Parathyroid adenoma (tissue), 2 donors: Measurements from ENCODE around the gene TTYH2.

ENCODE experiments used
- H2AFZ ChIP-seq: fragments of 300-600 bp; sonication (generic); one replicate; pipeline ENCODE4 v1.7.0; 2017; ENCODE audit warnings: antibody characterized with exemption, mild to moderate bottlenecking
- H3K27ac ChIP-seq: fragments of 300-600 bp; sonication (generic); one replicate; pipeline ENCODE4 v1.7.0; 2017
- H3K27me3 ChIP-seq: fragments of 300-600 bp; sonication (generic); one replicate; pipeline ENCODE4 v1.7.0; 2017; ENCODE audit warnings: low read length; ENCODE audit not compliant: control insufficient read depth, insufficient read depth
- H3K36me3 ChIP-seq: fragments of 300-600 bp; sonication (generic); one replicate; pipeline ENCODE4 v1.7.0; 2017; ENCODE audit warnings: low read length; ENCODE audit not compliant: control insufficient read depth, insufficient read depth
- H3K4me1 ChIP-seq: fragments of 300-600 bp; sonication (generic); one replicate; pipeline ENCODE4 v1.7.0; 2017; ENCODE audit warnings: control low read depth
- H3K4me2 ChIP-seq: fragments of 300-600 bp; sonication (generic); one replicate; pipeline ENCODE4 v1.7.0; 2017; ENCODE audit warnings: low read length
- H3K4me3 ChIP-seq: fragments of 300-600 bp; sonication (generic); one replicate; pipeline ENCODE4 v1.7.0; 2017; ENCODE audit warnings: low read depth, low read length
- H3K79me2 ChIP-seq: fragments of 300-600 bp; sonication (generic); one replicate; pipeline ENCODE4 v1.7.0; 2017; ENCODE audit warnings: control low read depth
- H3K9ac ChIP-seq: fragments of 300-600 bp; sonication (generic); one replicate; pipeline ENCODE4 v1.7.0; 2017; ENCODE audit warnings: mild to moderate bottlenecking
- H3K9me3 ChIP-seq: fragments of 300-600 bp; sonication (generic); one replicate; pipeline ENCODE4 v1.7.0; 2017; ENCODE audit warnings: low read length; ENCODE audit not compliant: control insufficient read depth
- CTCF ChIP-seq: fragments of 300-600 bp; sonication (generic); IDR thresholded peaks from one replicate; pipeline ENCODE4 v1.7.0; 2017; ENCODE audit warnings: antibody characterized with exemption, mild to moderate bottlenecking
- donor health status: primary hyperparathyroidism.

Gene TTYH2

GRCh38 chr17:74305865-74306654, 92.7 kb downstream of the TTYH2 start:
- H3K4me3 ChIP-seq = no peak overlapping the region
- H3K4me1 ChIP-seq = no peaks in the 10 kb centered on the region
- no peaks in the 10 kb centered on the region for H3K79me2 ChIP-seq
- H3K36me3 ChIP-seq = no peaks in the 10 kb centered on the region
- no peak overlapping the region for H2AFZ ChIP-seq
- H3K27me3 ChIP-seq = no peaks in the 10 kb centered on the region
- TF ChIP-seq CTCF = no peak
- H3K9ac ChIP-seq = no peak overlapping the region
- no peak overlapping the region for H3K4me2 ChIP-seq
- H3K9me3 ChIP-seq = no peaks in the 10 kb centered on the region
- no peak overlapping the region for H3K27ac ChIP-seq

GRCh38 chr17:74307984-74308773, 94.8 kb downstream of the TTYH2 start:
- Histone ChIP-seq H3K9ac (no peak overlapping the region), H3K79me2 (no peaks in the 10 kb centered on the region), H2AFZ (no peak overlapping the region), H3K27ac (no peak overlapping the region), H3K4me2 (no peak overlapping the region), H3K27me3 (no peaks in the 10 kb centered on the region), H3K4me3 (no peak overlapping the region), H3K9me3 (no peaks in the 10 kb centered on the region), H3K4me1 (no peaks in the 10 kb centered on the region), H3K36me3 (no peaks in the 10 kb centered on the region)
- no peak for TF ChIP-seq CTCF

- H3K9me3 ChIP-seq = no peaks in the 10 kb centered on the region
- H3K27me3 ChIP-seq = no peaks in the 10 kb centered on the region
- H3K4me1 ChIP-seq = no peaks in the 10 kb centered on the region
- no peak overlapping the region for H2AFZ ChIP-seq
- no peak overlapping the region for H3K9ac ChIP-seq
- no peak overlapping the region for H3K4me2 ChIP-seq
- no peak overlapping the region for H3K27ac ChIP-seq
- no peaks in the 10 kb centered on the region for H3K79me2 ChIP-seq
- H3K36me3 ChIP-seq = no peaks in the 10 kb centered on the region
- TF ChIP-seq CTCF = no peak
- H3K4me3 ChIP-seq = no peak overlapping the region
These were observed 96.5 kb downstream of the TTYH2 start for GRCh38 chr17:74309902-74310301.
